Epithelial cell of prostate (primary cell): ENCODE measurements around the gene OR6B1.
"Not testable (repeated sequence)": the region's sequence is repeated elsewhere in the genome, so short reads cannot be mapped to it uniquely, and the experiment has no call there.

Experiments used
- DNase-seq: peaks from one replicate; pipeline ENCODE4 v3.0.0-alpha.2; 2011; ENCODE audit warnings: low read depth, low spot score
- H3K27ac ChIP-seq: fragments of 450-650 bp; 2 replicates; pipeline ENCODE4 v1.5.1; 2017; ENCODE audit warnings: mild to moderate bottlenecking

Gene OR6B1

GRCh38 chr7:144001543-144001942, 1.4 kb downstream of the OR6B1 start:
- no peak for DNase-seq
- H3K27ac ChIP-seq = no peak overlapping the region

GRCh38 chr7:144004703-144005102, 4.6 kb downstream of the OR6B1 start:
- no peak overlapping the region for H3K27ac ChIP-seq

GRCh38 chr7:144006029-144006691, 6.0 kb downstream of the OR6B1 start:
- DNase-seq = no peak
- H3K27ac ChIP-seq = no peak overlapping the region

More at GRCh38 chr7:144004703-144005102, 4.6 kb downstream of the OR6B1 start:
- DNase-seq = no peak

- no peak overlapping the region for H3K27ac ChIP-seq
- DNase-seq = no peak
Measured at GRCh38 chr7:144006692-144007042, 6.5 kb downstream of the OR6B1 start.

- no peak overlapping the region for H3K27ac ChIP-seq
- DNase-seq = no peak
Measured at GRCh38 chr7:144009361-144009760, 9.2 kb downstream of the OR6B1 start.

- not testable (repeated sequence) for DNase-seq, H3K27ac ChIP-seq
Measured at GRCh38 chr7:144010061-144010460, 9.9 kb downstream of the OR6B1 start.

GRCh38 chr7:144010821-144011220, 10.7 kb downstream of the OR6B1 start:
- H3K27ac ChIP-seq, DNase-seq: not testable (repeated sequence)

- DNase-seq = no peak
- H3K27ac ChIP-seq = no peak overlapping the region
Measured at GRCh38 chr7:144011458-144012230, 11.5 kb downstream of the OR6B1 start.

GRCh38 chr7:144018065-144018464, 17.9 kb downstream of the OR6B1 start:
- H3K27ac ChIP-seq = no peak overlapping the region
- no peak for DNase-seq

GRCh38 chr7:144019457-144019856, 19.3 kb downstream of the OR6B1 start:
- no peak for DNase-seq

GRCh38 chr7:144020340-144020739, 20.2 kb downstream of the OR6B1 start:
- DNase-seq = no peak
- H3K27ac ChIP-seq = no peak overlapping the region

More at GRCh38 chr7:144019457-144019856, 19.3 kb downstream of the OR6B1 start:
- H3K27ac ChIP-seq = no peak overlapping the region

- no peak for DNase-seq
- no peak overlapping the region for H3K27ac ChIP-seq
Measured at GRCh38 chr7:144022169-144022568, 22.0 kb downstream of the OR6B1 start.

GRCh38 chr7:144023171-144023827, 23.2 kb downstream of the OR6B1 start:
- no peak overlapping the region for H3K27ac ChIP-seq
- no peak for DNase-seq

- H3K27ac ChIP-seq = no peak overlapping the region
- DNase-seq = no peak
Measured at GRCh38 chr7:144024213-144024612, 24.1 kb downstream of the OR6B1 start.

GRCh38 chr7:144026203-144026883, 26.2 kb downstream of the OR6B1 start:
- H3K27ac ChIP-seq = no peak overlapping the region
- no peak for DNase-seq

- no peak for DNase-seq
- H3K27ac ChIP-seq = no peak overlapping the region
Measured at GRCh38 chr7:144027070-144027469, 26.9 kb downstream of the OR6B1 start.

- no peak for DNase-seq
- H3K27ac ChIP-seq = no peak overlapping the region
Measured at GRCh38 chr7:144027974-144028373, 27.9 kb downstream of the OR6B1 start.

GRCh38 chr7:144028547-144028946, 28.4 kb downstream of the OR6B1 start:
- H3K27ac ChIP-seq = no peak overlapping the region
- no peak for DNase-seq

GRCh38 chr7:144032516-144032915, 32.4 kb downstream of the OR6B1 start:
- no peak overlapping the region for H3K27ac ChIP-seq
- DNase-seq = no peak

GRCh38 chr7:144032985-144033709, 33.0 kb downstream of the OR6B1 start:
- no peak overlapping the region for H3K27ac ChIP-seq

More at GRCh38 chr7:144032985-144033709, 33.0 kb downstream of the OR6B1 start:
- DNase-seq = no peak
